GM18868 (cell line): ENCODE data around the gene OOSP3.

Experiments used
- ATAC-seq: cut with Tn5 transposase; IDR thresholded peaks from one replicate; pipeline ENCODE4 v1.9.1; 2021; ENCODE audit warnings: mild to moderate bottlenecking, moderate library complexity; ENCODE audit not compliant: unreplicated experiment

The OOSP3 gene

DNA sequence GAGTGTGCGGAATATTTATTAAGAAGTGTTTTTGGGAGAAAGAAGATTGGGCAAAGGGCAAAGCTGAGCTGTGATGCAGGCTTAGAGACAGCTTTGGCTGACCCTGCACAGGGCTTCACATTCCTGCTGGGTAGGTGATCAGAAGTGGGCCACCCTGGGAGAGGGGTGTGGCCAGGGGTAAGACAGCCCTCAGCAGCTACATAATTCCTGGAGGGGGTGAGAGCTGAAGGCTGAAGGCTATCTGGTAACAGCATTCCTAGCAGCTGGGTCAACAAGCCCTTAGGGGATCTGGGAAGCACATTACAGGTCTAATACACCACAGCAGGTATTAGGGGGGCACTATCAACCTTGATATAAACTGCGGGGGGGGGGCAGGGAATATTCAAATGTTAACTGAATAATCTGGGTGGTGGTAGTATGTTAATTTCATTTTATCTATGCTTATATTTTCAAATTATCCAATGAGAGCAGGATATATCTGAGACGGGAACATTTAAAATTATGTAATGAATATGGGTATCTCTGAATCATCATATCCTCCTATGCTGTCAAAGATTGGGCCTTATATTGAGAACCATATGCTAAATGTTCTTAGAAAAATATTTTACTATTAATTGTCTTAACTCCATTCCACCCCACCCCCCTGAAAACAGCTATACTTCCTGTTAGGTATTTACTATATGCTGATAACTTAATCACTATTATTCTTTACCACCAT is 65.6 kb downstream of the OOSP3 start:
- ATAC-seq = no peak

DNA sequence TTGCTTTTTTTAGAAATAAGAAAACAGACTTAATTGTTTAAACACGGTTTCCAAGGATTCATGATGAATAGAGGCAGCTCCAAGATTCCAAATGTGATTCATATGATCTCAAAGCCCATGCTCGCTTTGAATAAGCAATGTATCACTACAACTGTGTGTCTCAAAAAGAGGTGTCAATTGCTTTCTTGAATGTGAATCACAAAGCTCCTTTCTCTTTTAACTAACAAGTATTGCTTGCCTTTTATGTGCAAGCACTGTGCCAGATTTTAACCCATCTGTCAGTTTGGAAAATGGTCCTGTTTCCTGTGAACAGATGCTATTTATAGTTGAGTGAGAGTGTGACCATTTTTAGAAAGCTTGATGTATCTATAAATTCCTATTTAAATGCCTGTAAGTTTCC is 66.1 kb downstream of the OOSP3 start:
- no peak for ATAC-seq
